Skeletal muscle satellite cell (primary cell): ENCODE results near the gene SSBP1.
"Not testable (repeated sequence)": the region's sequence is repeated elsewhere in the genome, so short reads cannot be mapped to it uniquely, and the experiment has no call there.

Experiments used
- H3K27me3 ChIP-seq: 2 replicates; pipeline ENCODE4 v1.7.0; 2013; ENCODE audit warnings: low read length; ENCODE audit not compliant: control insufficient read depth, insufficient read depth
- H3K36me3 ChIP-seq: 2 replicates; pipeline ENCODE4 v1.7.0; 2013; ENCODE audit warnings: mild to moderate bottlenecking, control low read depth, low read length; ENCODE audit not compliant: insufficient read depth
- H3K4me1 ChIP-seq: 2 replicates; pipeline ENCODE4 v1.7.0; 2013; ENCODE audit warnings: low read length; ENCODE audit not compliant: control insufficient read depth, insufficient read depth
- H3K4me2 ChIP-seq: 2 replicates; pipeline ENCODE4 v1.7.0; 2013; ENCODE audit warnings: mild to moderate bottlenecking, low read length
- H3K4me3 ChIP-seq: 2 replicates; pipeline ENCODE4 v1.7.0; 2013; ENCODE audit warnings: low read length
- H3K9ac ChIP-seq: 2 replicates; pipeline ENCODE4 v1.7.0; 2013; ENCODE audit warnings: mild to moderate bottlenecking, low read depth, low read length, moderate library complexity
- H3K9me3 ChIP-seq: replicated peaks from 2 replicates; pipeline ENCODE4 v1.7.0; 2013; ENCODE audit warnings: mild to moderate bottlenecking, control low read depth, low read length

SSBP1 gene

DNA sequence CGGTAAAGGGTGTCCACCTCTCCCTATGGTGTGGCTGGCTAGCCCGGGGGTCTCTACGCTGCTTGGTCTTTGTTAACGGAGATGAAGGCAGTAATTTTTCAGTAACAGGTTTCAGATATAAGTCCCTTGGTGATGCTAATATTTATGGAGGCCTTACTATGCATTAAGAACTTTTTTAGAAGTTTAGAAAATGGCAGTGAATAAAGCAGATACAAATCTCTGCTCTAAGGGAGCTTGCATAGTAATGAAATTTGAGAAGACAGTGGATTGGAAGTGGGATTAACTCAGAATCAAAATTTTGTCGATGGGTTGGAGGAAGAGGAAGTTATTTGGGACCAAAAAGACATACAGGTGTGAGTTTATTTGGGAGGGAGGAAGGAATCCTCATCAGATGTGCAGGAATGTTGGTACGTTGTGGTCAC is 445 bp downstream of the SSBP1 start:
- H3K9ac ChIP-seq = peak overlapping the region; percentile 89
- no peaks in the 10 kb centered on the region for H3K27me3 ChIP-seq
- peaks cover 30% of the 10 kb centered on the region for H3K36me3 ChIP-seq
- peaks cover 15% of the 10 kb centered on the region for H3K4me1 ChIP-seq
- no peaks in the 10 kb centered on the region for H3K9me3 ChIP-seq
- H3K4me2 ChIP-seq = peak overlapping the region; percentile 83
- H3K4me3 ChIP-seq = peak overlapping the region; percentile 82

DNA sequence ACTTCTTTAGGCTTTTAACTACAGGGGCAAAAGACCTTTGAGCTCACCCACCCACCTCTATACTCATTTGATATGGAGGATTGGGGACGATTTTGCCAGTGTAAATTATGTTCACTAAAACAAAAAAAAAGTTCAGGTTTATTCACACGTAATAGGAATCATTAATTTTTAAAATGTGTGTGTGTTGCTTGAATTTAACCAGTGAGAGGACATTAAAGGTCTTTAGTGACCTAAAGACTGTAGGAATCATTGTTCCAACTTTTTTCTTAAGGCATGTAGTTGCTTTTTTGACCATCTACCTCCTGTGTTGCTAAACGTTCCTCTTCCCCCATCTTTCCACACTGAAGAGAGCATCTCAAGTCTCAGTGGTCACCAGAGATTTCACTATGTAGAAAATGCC is 1.1 kb downstream of the SSBP1 start:
- no peaks in the 10 kb centered on the region for H3K9me3 ChIP-seq
- peak overlapping the region; percentile 89 for H3K9ac ChIP-seq
- peaks cover 15% of the 10 kb centered on the region for H3K4me1 ChIP-seq
- peak overlapping the region; percentile 83 for H3K4me2 ChIP-seq
- H3K36me3 ChIP-seq = peaks cover 36% of the 10 kb centered on the region
- peak overlapping the region; percentile 82 for H3K4me3 ChIP-seq
- no peaks in the 10 kb centered on the region for H3K27me3 ChIP-seq

DNA sequence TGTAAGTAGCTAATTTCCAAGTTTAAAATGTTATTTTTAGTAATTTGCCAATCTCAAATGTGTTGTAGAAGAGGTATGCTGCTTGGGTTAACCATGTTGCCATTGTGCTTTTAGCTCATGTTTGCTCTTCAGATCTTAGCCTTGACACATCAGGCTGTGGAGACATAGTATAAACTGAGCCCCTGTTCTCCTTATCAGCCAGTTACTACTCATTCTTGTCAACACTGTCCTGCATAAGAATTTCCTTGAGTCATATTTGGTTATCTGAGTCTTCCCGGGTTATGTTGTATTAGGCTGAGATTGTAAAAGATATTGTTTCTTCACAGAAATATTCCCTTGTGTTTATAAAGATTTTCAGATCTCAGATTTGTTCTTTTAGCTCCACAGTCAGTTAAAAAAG is 4.1 kb downstream of the SSBP1 start:
- Histone ChIP-seq H3K4me1 (peaks cover 12% of the 10 kb centered on the region), H3K4me3 (no peak overlapping the region), H3K9me3 (no peaks in the 10 kb centered on the region), H3K9ac (no peak overlapping the region), H3K4me2 (no peak overlapping the region), H3K27me3 (no peaks in the 10 kb centered on the region), H3K36me3 (peaks cover 59% of the 10 kb centered on the region)

DNA sequence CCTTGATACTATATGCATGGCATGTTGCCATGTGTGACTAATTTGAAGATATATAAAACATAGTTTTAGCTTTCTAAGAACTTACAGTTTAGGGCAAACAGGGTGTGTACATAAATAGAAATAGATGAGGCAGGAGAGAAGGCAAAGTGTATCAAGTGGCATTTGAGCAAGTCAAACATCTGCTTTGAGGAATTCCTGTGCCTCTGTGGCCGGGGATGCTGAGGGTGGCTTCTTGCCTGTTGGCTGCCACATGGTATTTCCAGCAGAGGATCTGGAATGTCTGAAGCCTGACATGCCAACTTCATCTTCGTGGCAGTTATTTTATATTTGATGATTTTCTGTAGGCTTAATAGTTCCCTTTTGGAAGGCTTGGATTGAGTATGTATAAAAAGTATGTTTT is 6.0 kb downstream of the SSBP1 start:
- Histone ChIP-seq H3K36me3 (peaks cover 74% of the 10 kb centered on the region), H3K4me2 (no peak overlapping the region), H3K4me3 (no peak overlapping the region), H3K9me3 (no peaks in the 10 kb centered on the region), H3K9ac (no peak overlapping the region), H3K4me1 (peaks cover 9% of the 10 kb centered on the region), H3K27me3 (no peaks in the 10 kb centered on the region)

DNA sequence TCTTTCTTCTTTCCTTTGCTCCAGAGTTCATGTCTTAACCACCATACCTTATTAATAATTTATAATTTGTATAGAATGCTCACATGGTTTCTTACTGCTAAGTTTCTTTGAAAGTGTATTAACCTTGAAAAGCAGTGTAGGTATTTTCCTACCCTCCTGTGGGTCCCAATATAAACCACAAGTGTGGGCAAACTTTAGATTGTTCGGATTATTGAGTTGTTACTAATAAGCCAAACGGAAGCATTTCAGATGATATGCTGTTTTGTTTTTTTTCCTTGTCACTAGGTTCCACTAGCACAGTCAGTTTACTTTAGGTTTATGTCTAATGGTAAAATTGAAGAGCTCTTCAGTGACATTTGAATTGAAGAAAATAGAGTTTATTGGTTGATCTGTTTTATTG is 10.2 kb downstream of the SSBP1 start:
- Histone ChIP-seq H3K4me3 (no peak overlapping the region), H3K36me3 (peaks cover 87% of the 10 kb centered on the region), H3K9ac (no peak overlapping the region), H3K27me3 (no peaks in the 10 kb centered on the region), H3K4me2 (no peak overlapping the region), H3K9me3 (peaks cover 3% of the 10 kb centered on the region), H3K4me1 (no peaks in the 10 kb centered on the region)

DNA sequence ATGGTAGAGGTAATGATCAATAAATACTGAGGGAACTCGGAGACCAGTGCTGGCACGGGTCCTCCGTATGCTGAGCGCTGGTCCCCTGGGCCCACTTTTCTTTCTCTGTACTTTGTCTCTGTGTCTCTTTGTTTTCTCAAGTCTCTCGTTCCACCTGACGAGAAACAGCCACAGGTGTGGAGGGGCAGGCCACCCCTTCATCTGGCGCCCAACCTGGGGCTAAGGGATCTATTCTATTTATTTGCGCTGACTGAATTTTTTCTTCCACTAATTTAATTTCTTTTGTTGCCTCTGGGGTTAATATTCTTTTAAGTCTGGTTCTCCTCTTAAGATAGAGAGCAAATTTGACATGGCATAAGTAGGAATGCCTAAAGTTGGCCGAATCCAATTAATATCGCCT is 13.7 kb downstream of the SSBP1 start:
- H3K36me3 ChIP-seq = peaks cover 69% of the 10 kb centered on the region
- not testable (repeated sequence) for H3K9ac ChIP-seq, H3K27me3 ChIP-seq, H3K4me3 ChIP-seq, H3K4me2 ChIP-seq, H3K4me1 ChIP-seq, H3K9me3 ChIP-seq

DNA sequence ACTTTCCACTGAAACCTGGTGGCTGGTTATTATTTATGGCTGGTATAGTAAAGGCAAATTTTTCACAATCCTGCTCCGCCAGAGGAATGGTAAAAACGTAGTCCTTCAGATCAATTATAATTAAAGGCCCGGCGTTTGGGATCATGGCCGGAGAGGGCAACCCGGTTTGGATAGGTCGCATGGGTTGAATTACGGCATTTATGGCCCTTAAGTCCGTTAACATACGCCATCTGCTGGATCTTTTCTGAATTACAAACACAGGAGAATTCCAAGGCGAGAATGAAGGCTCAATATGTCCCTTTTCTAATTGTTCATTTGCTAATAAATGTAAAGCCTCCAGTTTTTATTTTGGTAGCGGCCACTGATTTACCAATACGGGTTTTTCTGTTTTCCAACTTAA is 14.5 kb downstream of the SSBP1 start:
- no peaks in the 10 kb centered on the region for H3K27me3 ChIP-seq
- H3K4me3 ChIP-seq = no peak overlapping the region
- H3K4me1 ChIP-seq = no peaks in the 10 kb centered on the region
- no peak overlapping the region for H3K9ac ChIP-seq
- no peak overlapping the region for H3K4me2 ChIP-seq
- peaks cover 3% of the 10 kb centered on the region for H3K9me3 ChIP-seq
- H3K36me3 ChIP-seq = peaks cover 73% of the 10 kb centered on the region

DNA sequence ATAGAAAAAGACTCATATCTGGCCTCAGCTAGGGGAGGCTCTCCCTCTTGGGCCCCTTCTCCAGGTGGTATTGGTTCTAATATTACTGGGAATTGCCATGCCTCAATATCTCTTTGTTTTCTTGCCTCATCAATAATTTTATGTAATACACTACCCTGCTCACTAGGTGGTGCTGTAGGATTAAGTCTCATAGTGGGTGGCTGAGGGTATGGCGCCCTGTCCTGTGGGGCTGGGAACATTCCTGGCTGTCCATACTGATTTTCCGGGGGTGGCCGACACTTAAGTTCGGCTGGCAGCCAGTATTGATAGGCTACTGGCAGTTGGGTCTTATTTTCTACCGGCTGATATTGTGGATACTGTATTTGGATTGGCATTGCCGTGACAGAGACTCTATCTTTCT is 16.8 kb downstream of the SSBP1 start:
- Histone ChIP-seq H3K9me3 (peaks cover 3% of the 10 kb centered on the region), H3K36me3 (peaks cover 60% of the 10 kb centered on the region), H3K4me1 (no peaks in the 10 kb centered on the region), H3K4me3 (no peak overlapping the region), H3K9ac (no peak overlapping the region), H3K27me3 (no peaks in the 10 kb centered on the region), H3K4me2 (no peak overlapping the region)

DNA sequence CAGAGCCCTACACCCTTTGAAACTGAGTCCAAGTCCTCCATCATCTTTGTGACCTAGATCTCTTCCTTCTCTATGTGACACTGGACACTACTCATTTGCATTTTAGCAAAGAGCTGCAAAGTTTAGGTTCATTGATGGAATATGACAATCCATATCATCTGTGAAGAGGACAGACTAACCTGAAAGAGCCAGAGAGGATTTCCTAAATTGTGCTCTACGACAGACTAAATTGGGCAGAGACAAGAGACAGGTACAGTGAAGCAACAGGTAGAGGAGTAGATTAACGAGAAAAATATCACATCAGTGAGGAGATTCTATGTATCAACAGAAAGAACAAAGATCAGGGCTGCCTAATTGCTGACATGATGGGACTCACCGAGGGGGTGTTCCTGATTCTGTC is 25.6 kb downstream of the SSBP1 start, which contains the start of gene TAS2R3:
TAS2R3 (plus strand) TSS at position 301 of the 400 bp plus-strand sequence; CDS start at position 363, 62 bp downstream.
- Histone ChIP-seq H3K27me3 (no peaks in the 10 kb centered on the region), H3K36me3 (peaks cover 33% of the 10 kb centered on the region)

DNA sequence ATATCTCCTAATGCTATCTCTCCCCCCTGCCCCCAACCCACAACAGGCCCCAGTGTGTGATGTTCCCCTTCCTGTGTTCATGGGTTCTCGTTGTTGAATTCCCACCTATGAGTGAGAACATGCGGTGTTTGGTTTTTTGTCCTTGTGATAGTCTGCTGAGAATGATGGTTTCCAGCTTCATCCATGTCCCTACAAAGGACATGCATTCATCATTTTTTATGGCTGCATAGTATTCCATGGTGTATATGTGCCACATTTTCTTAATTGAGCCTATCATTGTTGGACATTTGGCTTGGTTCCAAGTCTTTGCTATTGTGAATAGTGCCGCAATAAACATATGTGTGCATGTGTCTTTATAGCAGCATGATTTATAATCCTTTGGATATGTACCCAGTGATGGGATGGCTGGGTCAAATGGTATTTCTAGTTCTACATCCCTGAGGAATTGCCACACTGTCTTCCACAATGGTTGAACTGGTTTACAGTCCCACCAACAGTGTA is 32.0 kb downstream of the SSBP1 start:
- H3K4me3 ChIP-seq, H3K36me3 ChIP-seq, H3K4me1 ChIP-seq, H3K4me2 ChIP-seq, H3K27me3 ChIP-seq, H3K9me3 ChIP-seq, H3K9ac ChIP-seq: not testable (repeated sequence)

More for the DNA sequence above, 25.6 kb downstream of the SSBP1 start, which contains the start of gene TAS2R3:
- Histone ChIP-seq H3K4me2 (no peak within 1 kb of the TSS), H3K4me1 (no peaks in the 10 kb centered on the region), H3K9me3 (no peaks in the 10 kb centered on the region), H3K4me3 (no peak within 1 kb of the TSS), H3K9ac (no peak within 1 kb of the TSS)

DNA sequence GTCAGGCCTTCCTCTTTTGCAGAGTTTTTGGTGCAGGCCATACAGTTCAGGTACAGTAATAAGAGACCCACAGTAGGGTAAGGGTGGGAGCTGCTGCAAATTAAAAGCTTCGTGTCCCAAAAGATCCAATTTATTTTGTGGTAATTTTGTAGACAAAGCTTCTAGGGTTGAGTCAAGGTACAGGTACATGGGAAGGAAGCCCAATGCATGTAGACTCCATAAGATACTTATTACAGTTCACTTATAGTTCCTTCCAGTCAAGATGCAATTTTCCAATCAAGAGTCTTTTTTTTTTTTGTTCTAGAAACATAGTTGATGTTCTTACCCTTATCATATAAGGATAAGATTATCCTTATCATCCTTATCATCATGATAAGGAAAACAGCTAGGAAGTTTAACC is 38.2 kb downstream of the SSBP1 start, which contains the start of gene TAS2R4:
TAS2R4 (plus strand) TSS at position 301 of the 400 bp plus-strand sequence. CDS start 1,815 bp downstream, outside the sequence.
- Histone ChIP-seq H3K27me3 (no peaks in the 10 kb centered on the region), H3K4me1 (no peaks in the 10 kb centered on the region), H3K9ac (no peak within 1 kb of the TSS), H3K4me2 (no peak within 1 kb of the TSS), H3K4me3 (no peak within 1 kb of the TSS), H3K36me3 (peaks cover 5% of the 10 kb centered on the region), H3K9me3 (no peaks in the 10 kb centered on the region)

DNA sequence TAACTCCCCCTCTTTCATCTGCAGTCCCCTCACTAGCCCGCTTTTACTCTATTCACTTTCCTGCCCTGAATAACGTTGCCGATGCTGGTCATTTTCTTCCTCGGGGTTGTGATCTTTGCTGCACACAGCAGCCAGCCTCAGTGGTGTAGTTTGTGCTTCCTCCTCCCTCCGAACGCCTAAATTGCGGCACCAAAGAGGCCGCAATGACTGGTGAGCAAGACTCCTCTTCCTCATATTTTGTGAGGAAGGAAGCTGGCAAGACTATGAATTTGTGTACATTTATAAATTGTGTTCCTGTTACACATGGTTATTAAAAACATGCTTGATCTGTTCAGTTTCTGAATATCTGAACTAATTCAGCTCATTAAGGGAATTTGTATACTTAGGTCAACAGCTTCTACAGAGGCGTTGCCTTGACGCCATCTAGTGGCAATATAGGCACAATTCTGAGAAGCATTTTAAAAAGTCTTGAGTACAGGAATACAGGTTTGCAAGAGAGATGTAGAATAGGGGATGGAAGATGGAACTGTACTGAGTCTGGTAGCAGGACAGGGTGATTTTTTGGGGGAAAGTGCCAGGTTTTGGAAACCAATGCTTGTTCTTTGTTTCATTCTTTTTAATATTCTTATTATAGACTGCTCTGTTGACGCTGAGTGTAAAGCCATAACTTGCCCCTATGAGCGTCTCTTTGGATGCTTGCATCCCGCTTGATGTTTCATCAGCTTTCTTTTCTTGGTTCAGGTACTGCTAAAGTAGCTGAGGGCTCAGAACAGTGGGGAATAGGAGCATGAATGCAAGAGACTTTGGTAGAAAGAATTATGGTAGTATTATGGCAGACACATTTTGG is 47.8 kb downstream of the SSBP1 start:
- no peaks in the 10 kb centered on the region for H3K4me1 ChIP-seq
- no peaks in the 10 kb centered on the region for H3K9me3 ChIP-seq
- H3K36me3 ChIP-seq = no peaks in the 10 kb centered on the region
- no peak overlapping the region for H3K9ac ChIP-seq
- no peak overlapping the region for H3K4me3 ChIP-seq
- H3K4me2 ChIP-seq = no peak overlapping the region
- no peaks in the 10 kb centered on the region for H3K27me3 ChIP-seq
